ENCODE measurements around the gene SLC8A1. TPM values are rescaled to one million over a fixed set of nuclear protein-coding genes. Genes with fewer than 3 reads are reported as not detected.

The SLC8A1 gene
- 0.26 to 0.36 TPM (median 0.34 TPM) in 5 replicates for total RNA-seq (2022; extraction: Qiagen RNA extraction)

DNA sequence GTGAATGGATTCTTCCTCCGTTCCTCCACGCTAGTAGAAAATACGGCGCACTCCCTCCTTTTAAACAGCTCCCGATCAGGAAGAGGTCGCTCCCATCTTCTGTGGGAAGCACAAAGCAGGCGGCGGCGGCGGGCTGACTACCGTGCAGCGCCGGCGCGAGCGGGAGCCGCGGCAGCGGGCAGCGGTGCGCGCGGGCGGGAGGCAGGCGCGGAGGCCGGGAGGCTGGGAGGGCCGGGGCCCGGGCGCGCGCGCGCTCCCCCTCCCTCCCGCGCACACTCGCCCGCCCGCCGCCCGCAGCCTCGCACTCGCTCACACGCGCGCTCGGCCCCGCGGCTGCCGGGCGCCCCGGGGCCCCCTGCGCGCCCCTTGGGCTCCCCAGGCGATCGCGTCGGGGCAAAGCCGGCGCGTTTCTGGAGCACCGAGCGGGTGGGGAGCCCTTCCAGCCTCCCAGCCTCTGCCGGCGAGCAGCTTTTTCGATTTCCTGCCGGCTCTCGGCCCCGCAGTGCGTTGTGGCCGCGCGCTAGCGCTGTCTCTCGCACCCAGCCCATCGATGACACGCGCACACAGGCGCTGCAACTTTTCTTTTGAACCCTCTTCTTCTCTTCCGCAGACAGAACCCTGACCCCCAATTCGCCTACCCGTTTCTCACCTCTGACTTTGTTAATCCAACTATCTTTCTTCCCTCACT is at the start of gene SLC8A1:
Gene SLC8A1, minus strand, starts transcription at position 173 of the 688 bp plus-strand sequence.

All from A549 treated with Mapracorat at 1 μM for 4 hours (cell line).